K562 (cell line): Measurements from ENCODE around the gene NRP2. TPM values are rescaled to one million over a fixed set of nuclear protein-coding genes. Genes with fewer than 3 reads are reported as not detected.
A peak's percentile ranks its signal among the peaks of the same experiment; 100 is the strongest.

Experiments used
- ATAC-seq: fragments of 200-7000 bp; cut with Tn5 transposase; 3 replicates; pipeline ENCODE4 v1.9.1; 2020; ENCODE audit warnings: moderate library complexity
- Bru-seq: library from RNA; stranded (reverse); fragments of 400-500 nt; gene quantifications from one replicate; lab custom pipeline; 2021; lab: Mats Ljungman, UMichigan
- BruChase-seq, 2 experiments: library from RNA; stranded (reverse); fragments of 400-500 nt; gene quantifications; one replicate each; lab custom pipeline; 2021; lab: Mats Ljungman, UMichigan
- BruUV-seq: library from RNA; stranded (reverse); fragments of 400-500 nt; replicated peaks from 2 replicates; lab custom pipeline; 2021; lab: Mats Ljungman, UMichigan
- CTCF ChIA-PET: fragments of 300-600 bp; formaldehyde crosslinking; extraction: SDS; loops from one replicate; lab custom pipeline; 2021; ENCODE audit warnings: low intra/inter-chr PET ratio; lab: Yijun Ruan, JAX
- POLR2A ChIA-PET: fragments of 300-600, 350-650 bp; sonication (Branson Sonifier 250); formaldehyde crosslinking; extraction: SDS; loops from one replicate; lab custom pipeline; 2021; ENCODE audit warnings: antibody characterized with exemption, inconsistent platforms; lab: Yijun Ruan, JAX
- DNase-seq, 4 experiments: peaks; one replicate each; pipeline versions ENCODE4 v3.0.0 to v3.0.0-alpha.2; 2011 to 2018; ENCODE audit warnings: low spot score in 3 of 4, mixed read lengths in 3 of 4; ENCODE audit errors: extremely low read depth in 1 of 4
- FAIRE-seq: peaks from 2 replicates; lab custom pipeline; 2011; peaks lifted over from hg19 to GRCh38; lab: Jason Lieb, UNC
- H2AFZ ChIP-seq: 2 replicates; pipeline ENCODE4 v1.6.0; 2011; ENCODE audit warnings: low read depth, low read length, control low read depth, inconsistent platforms
- H3K27ac ChIP-seq: fragments of 200-600 bp; 3 replicates; pipeline ENCODE4 v1.8.0; 2011; ENCODE audit warnings: low read depth, mild to moderate bottlenecking, control low read depth, inconsistent platforms, low read length, moderate library complexity, mixed read lengths; ENCODE audit errors: extremely low read depth
- H3K27me3 ChIP-seq, 2 experiments: fragments of 300-600 bp in 1 of 2; 2 replicates in 1 of 2; 3 replicates in 1 of 2; pipeline versions ENCODE4 v1.6.0 to v1.8.0; 2011; ENCODE audit warnings: inconsistent platforms in 2 of 2, low read length in 2 of 2, mild to moderate bottlenecking in 1 of 2, mixed read lengths in 1 of 2, moderate library complexity in 1 of 2; ENCODE audit not compliant: control insufficient read depth in 2 of 2, insufficient read depth in 2 of 2
- H3K36me3 ChIP-seq: fragments of 300-600 bp; 3 replicates; pipeline ENCODE4 v1.8.0; 2011; ENCODE audit warnings: mild to moderate bottlenecking, low read length, inconsistent platforms; ENCODE audit not compliant: control insufficient read depth, insufficient read depth
- H3K4me1 ChIP-seq, 2 experiments: fragments of 200-600 bp in 1 of 2; replicated peaks in 1 of 2; 2 replicates in 1 of 2; 3 replicates in 1 of 2; pipeline versions ENCODE4 v1.5.1 to v1.8.0; 2011; ENCODE audit warnings: inconsistent platforms in 2 of 2, low read length in 2 of 2, mild to moderate bottlenecking in 1 of 2, mixed read lengths in 1 of 2, moderate library complexity in 1 of 2; ENCODE audit not compliant: control insufficient read depth in 2 of 2, insufficient read depth in 2 of 2
- H3K4me2 ChIP-seq: 2 replicates; pipeline ENCODE4 v1.6.1; 2011; ENCODE audit warnings: low read length, control low read depth, inconsistent platforms, mixed read lengths; ENCODE audit not compliant: insufficient read depth
- H3K4me3 ChIP-seq: fragments of 200-600 bp; sonication (generic), shearing (Covaris generic); 2 replicates; pipeline ENCODE4 v1.5.1; 2016; ENCODE audit warnings: control low read depth, inconsistent platforms
- H3K79me2 ChIP-seq: fragments of 200-600 bp; 3 replicates; pipeline ENCODE4 v1.8.0; 2011; ENCODE audit warnings: low read length, inconsistent platforms; ENCODE audit not compliant: control insufficient read depth, insufficient read depth
- H3K9ac ChIP-seq, 2 experiments: 2 replicates each; pipeline versions ENCODE4 v1.6.0 to v1.6.1; 2011; ENCODE audit warnings: low read depth in 2 of 2, low read length in 2 of 2, control low read depth in 1 of 2, inconsistent platforms in 1 of 2, mild to moderate bottlenecking in 1 of 2, mixed read lengths in 1 of 2; ENCODE audit not compliant: insufficient read depth in 1 of 2
- H3K9me1 ChIP-seq: one replicate; pipeline ENCODE4 v1.6.0; 2011; ENCODE audit warnings: inconsistent platforms, mild to moderate bottlenecking, low read length, moderate library complexity; ENCODE audit not compliant: control insufficient read depth, insufficient read depth
- H3K9me3 ChIP-seq: replicated peaks from 2 replicates; pipeline ENCODE4 v1.5.1; 2011; ENCODE audit warnings: low read depth, low read length, inconsistent platforms; ENCODE audit not compliant: control insufficient read depth, insufficient read depth
- H4K20me1 ChIP-seq: replicated peaks from 2 replicates; pipeline ENCODE4 v1.6.1; 2011; ENCODE audit warnings: low read length, inconsistent platforms, mixed read lengths; ENCODE audit not compliant: control insufficient read depth, insufficient read depth
- DMBX1 ChIP-seq: fragments of 250-450 bp; sonication (Bioruptor Pico); IDR thresholded peaks from 2 replicates; pipeline ENCODE4 v1.8.0; 2022; ENCODE audit warnings: inconsistent platforms, mild to moderate bottlenecking, moderate library complexity, borderline replicate concordance
- FOXJ3 ChIP-seq: sonication (generic); formaldehyde crosslinking; IDR thresholded peaks from 2 replicates; pipeline ENCODE4 v1.4.0; 2020; ENCODE audit warnings: mild to moderate bottlenecking, missing genetic modification reagents
- MAFG ChIP-seq: fragments of 450-650 bp; conservative IDR thresholded peaks from 2 replicates; pipeline ENCODE4 v1.6.1; 2016; ENCODE audit warnings: missing genetic modification characterization, missing compliant biosample characterization
- MGA ChIP-seq: fragments of 450-650 bp; IDR thresholded peaks from 2 replicates; pipeline ENCODE4 v1.6.1; 2016; ENCODE audit warnings: mild to moderate bottlenecking, moderate library complexity
- SMARCB1 ChIP-seq: IDR thresholded peaks from 2 replicates; pipeline ENCODE4 v1.6.1; 2011; ENCODE audit warnings: improper control_type of control experiment, low read depth; ENCODE audit not compliant: insufficient read length
- ZNF75A ChIP-seq: fragments of 450-650 bp; formaldehyde crosslinking; IDR thresholded peaks from 2 replicates; pipeline ENCODE4 v1.4.0; 2020; ENCODE audit warnings: mild to moderate bottlenecking
- WGBS: fragments of 100-300 bp; shearing (Covaris generic); methylation state at CpG from one replicate; pipeline ENCODE4 v1.1.6; 2016; ENCODE audit warnings: low coverage, mixed read lengths; ENCODE audit not compliant: insufficient coverage; ENCODE audit errors: missing lambda C conversion rate; 5-methylcytosine and 5-hydroxymethylcytosine counted together
- in situ Hi-C: fragments of 300-500 bp; cut with MboI; formaldehyde crosslinking; loops from 4 replicates; pipeline ENCODE4 v1.15.0; 2018; ENCODE audit warnings: inconsistent platforms, mixed read lengths
- intact Hi-C: fragments of 100-400 bp; cut with micrococcal nuclease; formaldehyde crosslinking; loops from 2 replicates; pipeline ENCODE4 v1.14.2; 2022
- long read RNA-seq, 3 experiments: library from polyadenylated mRNA in 2 of 3; library from RNA in 1 of 3; unstranded in 2 of 3; stranded (forward) in 1 of 3; transcript quantifications; one replicate each; pipeline ENCODE4 v2.0.0, GENCODE V29; 2019 to 2022
- polyA minus RNA-seq, 3 experiments: library from RNA; depleted of rRNA, polyadenylated mRNA; stranded (reverse); fragments of >200 nt; gene quantifications; 2 replicates each; pipeline ENCODE4 v1.2.3, GENCODE V29; 2011
- polyA plus RNA-seq, 8 experiments: library from polyadenylated mRNA; depleted of rRNA in 4 of 8; stranded (reverse) in 5 of 8; unstranded in 3 of 8; fragments of >200 nt; fragmentation: Nextera tagmentation in 2 of 8; fragmentation: Illumina TruSeq in 1 of 8; extraction: Ambion mirVana in 2 of 8; extraction: Trizol in 1 of 8; gene quantifications; 2 replicates each; pipeline versions ENCODE4 v1.2.1 to v1.2.3, GENCODE V29; 2011 to 2014; ENCODE audit warnings: inconsistent platforms in 1 of 8, missing spikeins in 1 of 8
- total RNA-seq, 7 experiments: library from RNA; depleted of rRNA in 6 of 7; stranded (reverse); fragments of >200 nt in 6 of 7; fragmentation: Illumina TruSeq in 2 of 7; extraction: Trizol in 2 of 7; gene quantifications; 2 replicates each; pipeline versions ENCODE4 v1.2.1 to v1.2.3, GENCODE V29; 2011 to 2021; ENCODE audit warnings: low replicate concordance in 1 of 7

NRP2 gene
- total RNA-seq (2011; cell fraction: chromatin; rRNA removed; ENCODE audit: low replicate concordance), result not detected in 2 replicates
- total RNA-seq (2011; cell fraction: nucleolus; rRNA removed), result not detected in 2 replicates
- total RNA-seq (2011; cell fraction: nucleoplasm; rRNA removed), result not detected in 2 replicates
- 0.05 TPM in 1 of 2 replicates, not detected in the other for total RNA-seq (2014; rRNA removed)
- total RNA-seq (2014; rRNA removed; fragmentation: Illumina TruSeq; extraction: Trizol), result not detected in 2 replicates
- not detected in 2 replicates for total RNA-seq (2015; rRNA removed; fragmentation: Illumina TruSeq; extraction: Trizol)
- 0.13 and 0.31 TPM in 2 replicates for total RNA-seq (2021)
- not detected in 2 replicates for polyA plus RNA-seq (2011; rRNA removed)
- 0.01 and 0.04 TPM in 2 replicates for polyA plus RNA-seq (2011; cell fraction: cytosol; rRNA removed)
- not detected in 2 replicates for polyA plus RNA-seq (2011; cell fraction: nucleus; rRNA removed)
- 0.01 and 0.06 TPM in 2 replicates for polyA plus RNA-seq (2012)
- polyA plus RNA-seq (2014; fragmentation: Illumina TruSeq; extraction: Trizol), result 0.15 TPM in 1 of 2 replicates, not detected in the other
- polyA plus RNA-seq (2014; fragmentation: Nextera tagmentation; extraction: Ambion mirVana), result not detected
- 0.16 TPM in 1 of 2 replicates, not detected in the other for polyA plus RNA-seq (2014; rRNA removed)
- not detected in 2 replicates for polyA minus RNA-seq (2011; rRNA and poly(A)+ RNA removed)
- not detected in 2 replicates for polyA minus RNA-seq (2011; cell fraction: cytosol; rRNA and poly(A)+ RNA removed)
- not detected in 2 replicates for polyA minus RNA-seq (2011; cell fraction: nucleus; rRNA and poly(A)+ RNA removed)
- Bru-seq, nascent RNA, result percentile 7 among the genes with signal in this experiment
- percentile 4 among the genes with signal in this experiment for BruChase-seq, experiment 1, labeled RNA remaining after a 2-hour chase
- percentile 5 among the genes with signal in this experiment for BruChase-seq, experiment 2, labeled RNA remaining after a 6-hour chase
- long read RNA-seq, experiment 1, result 0 reads
- long read RNA-seq, experiment 2, result 0 reads
- long read RNA-seq, experiment 3, result 0 reads

- H3K9ac ChIP-seq, result no peak within 1 kb of the TSS
- ChIA-PET CTCF (no interaction called here), POLR2A (no interaction called here)
- H3K79me2 ChIP-seq, result no peaks in the 10 kb centered on the region
- WGBS, result 2% methylated on average over 21 of the region's 71 CpGs
- in situ Hi-C loops (loop anchor here (25.0 kb wide), 1 partner anchor 1420 kb away; no protein-coding TSS in a partner anchor), intact Hi-C loops (no loop called here)
- H3K4me1 ChIP-seq, result peaks cover 0 to 17% of the 10 kb centered on the region in 2 experiments; a peak in 2 of 5 replicates
- BruUV-seq, result no TSS peak
- peak; percentile 84 for ATAC-seq
- FAIRE-seq, result no peak
- no peak within 1 kb of the TSS for H2AFZ ChIP-seq
- no peak within 1 kb of the TSS for H3K4me2 ChIP-seq
- H3K9me1 ChIP-seq, result no peaks in the 10 kb centered on the region
- no peaks in the 10 kb centered on the region for H4K20me1 ChIP-seq
- H3K4me3 ChIP-seq, result no peak within 1 kb of the TSS
- H3K27me3 ChIP-seq, result peaks cover 3 to 42% of the 10 kb centered on the region in 2 experiments; a peak in 3 of 5 replicates
- H3K27ac ChIP-seq, result no peak within 1 kb of the TSS
- no peaks in the 10 kb centered on the region for H3K9me3 ChIP-seq
- DNase-seq, result peak in 3 of 4 experiments; percentile 8 to 41 (median 15)
- no peaks in the 10 kb centered on the region for H3K36me3 ChIP-seq
- no peak for TF ChIP-seq ZNF75A
- TF ChIP-seq MAFG (tag), result no peak
- TF ChIP-seq MGA, result 0 out of 2 replicates have a peak, but pooled peaks have one; percentile 11
- no peak for TF ChIP-seq SMARCB1
- TF ChIP-seq DMBX1, result no peak
- no peak for TF ChIP-seq FOXJ3 (CRISPR knock-in tag)
Observed at GRCh38 chr2:205682239-205682970, at the start of gene NRP2. Gene NRP2, plus strand, starts transcription at chr2:205682501. Its CDS starts 790 bp downstream, at chr2:205683291.
